ENCODE measurements around the gene UNC79. TPM values are rescaled to one million over a fixed set of nuclear protein-coding genes. Genes with fewer than 3 reads are reported as not detected.

UNC79 gene
- total RNA-seq, 1 donor = under 0.01 TPM

DNA sequence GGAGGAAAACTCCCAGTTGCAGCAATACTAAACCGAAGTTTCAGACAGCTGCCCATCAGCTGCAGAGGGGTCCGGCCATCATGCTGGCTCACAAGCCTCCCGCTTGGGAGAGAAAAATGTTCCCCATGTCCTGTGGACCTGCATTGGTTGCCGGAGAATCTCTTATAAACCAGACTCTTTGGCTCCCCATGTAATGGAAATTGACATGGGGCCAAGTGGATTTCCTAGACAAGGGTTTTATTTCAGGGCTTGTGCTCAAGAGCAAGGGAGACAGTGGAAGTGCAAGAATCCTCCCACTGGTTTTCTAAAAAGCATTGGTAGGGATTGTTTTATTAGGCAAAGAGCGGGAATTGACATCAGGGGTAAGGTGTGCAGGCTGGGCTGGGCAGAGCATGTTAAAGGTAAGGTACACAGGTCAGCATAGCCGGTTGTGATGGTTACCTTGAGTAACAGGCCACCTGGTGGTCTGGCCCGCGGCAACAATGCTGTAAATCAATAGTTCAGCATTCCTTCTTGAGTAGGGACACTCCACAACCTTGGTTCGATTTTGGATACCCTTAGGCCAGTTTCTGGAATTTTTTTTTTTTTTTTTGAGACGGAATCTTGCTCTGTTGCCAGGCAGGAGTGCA lies 135.4 kb downstream of the UNC79 start:
- DNase-seq (ENCODE audit: insufficient read length, low spot score, missing footprints) = no peak
- TF ChIP-seq, protein P1, sequence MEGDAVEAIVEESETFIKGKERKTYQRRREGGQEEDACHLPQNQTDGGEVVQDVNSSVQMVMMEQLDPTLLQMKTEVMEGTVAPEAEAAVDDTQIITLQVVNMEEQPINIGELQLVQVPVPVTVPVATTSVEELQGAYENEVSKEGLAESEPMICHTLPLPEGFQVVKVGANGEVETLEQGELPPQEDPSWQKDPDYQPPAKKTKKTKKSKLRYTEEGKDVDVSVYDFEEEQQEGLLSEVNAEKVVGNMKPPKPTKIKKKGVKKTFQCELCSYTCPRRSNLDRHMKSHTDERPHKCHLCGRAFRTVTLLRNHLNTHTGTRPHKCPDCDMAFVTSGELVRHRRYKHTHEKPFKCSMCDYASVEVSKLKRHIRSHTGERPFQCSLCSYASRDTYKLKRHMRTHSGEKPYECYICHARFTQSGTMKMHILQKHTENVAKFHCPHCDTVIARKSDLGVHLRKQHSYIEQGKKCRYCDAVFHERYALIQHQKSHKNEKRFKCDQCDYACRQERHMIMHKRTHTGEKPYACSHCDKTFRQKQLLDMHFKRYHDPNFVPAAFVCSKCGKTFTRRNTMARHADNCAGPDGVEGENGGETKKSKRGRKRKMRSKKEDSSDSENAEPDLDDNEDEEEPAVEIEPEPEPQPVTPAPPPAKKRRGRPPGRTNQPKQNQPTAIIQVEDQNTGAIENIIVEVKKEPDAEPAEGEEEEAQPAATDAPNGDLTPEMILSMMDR (IDR thresholded peaks at IDR 0.05; ENCODE audit: extremely low read depth, low read depth, low read length) = no peak
- Histone ChIP-seq H3K27me3 (ENCODE audit: insufficient read depth, low read length) (no peaks in the 10 kb centered on the region), H4K20me1 (ENCODE audit: insufficient read depth, low read length) (no peaks in the 10 kb centered on the region), H2AFZ (ENCODE audit: low read length) (no peak overlapping the region), H3K27ac (ENCODE audit: low read depth, low read length) (no peak overlapping the region), H3K79me2 (ENCODE audit: insufficient read depth, low read length) (no peaks in the 10 kb centered on the region), H3K36me3 (ENCODE audit: insufficient read depth, low read length) (no peaks in the 10 kb centered on the region), H3K4me2 (ENCODE audit: insufficient read depth, low read length) (no peak overlapping the region), H3K4me3 (ENCODE audit: insufficient read depth, low read length) (no peak overlapping the region), H3K9me3 (ENCODE audit: low read depth, low read length) (no peaks in the 10 kb centered on the region), H3K4me1 (ENCODE audit: insufficient read depth, low read length) (no peaks in the 10 kb centered on the region)

- H3K27me3 ChIP-seq (ENCODE audit: insufficient read depth, low read length) = no peaks in the 10 kb centered on the region
Observed at GRCh38 chr14:93571275-93571674, 140.5 kb downstream of the UNC79 start.

GRCh38 chr14:93579178-93579577 lies 148.4 kb downstream of the UNC79 start:
- Histone ChIP-seq H3K27ac (ENCODE audit: low read depth, low read length) (no peak overlapping the region), H3K27me3 (ENCODE audit: insufficient read depth, low read length) (no peaks in the 10 kb centered on the region), H3K36me3 (ENCODE audit: insufficient read depth, low read length) (no peaks in the 10 kb centered on the region), H2AFZ (ENCODE audit: low read length) (no peak overlapping the region), H3K79me2 (ENCODE audit: insufficient read depth, low read length) (no peaks in the 10 kb centered on the region), H3K4me3 (ENCODE audit: insufficient read depth, low read length) (no peak overlapping the region), H4K20me1 (ENCODE audit: insufficient read depth, low read length) (no peaks in the 10 kb centered on the region), H3K9me3 (ENCODE audit: low read depth, low read length) (no peaks in the 10 kb centered on the region), H3K4me1 (ENCODE audit: insufficient read depth, low read length) (no peaks in the 10 kb centered on the region), H3K4me2 (ENCODE audit: insufficient read depth, low read length) (no peak overlapping the region)
- no peak for DNase-seq (ENCODE audit: insufficient read length, low spot score, missing footprints)
- TF ChIP-seq, protein P1 (IDR thresholded peaks at IDR 0.05; ENCODE audit: extremely low read depth, low read depth, low read length) = no peak

More at GRCh38 chr14:93571275-93571674, 140.5 kb downstream of the UNC79 start:
- Histone ChIP-seq H3K4me2 (ENCODE audit: insufficient read depth, low read length) (no peak overlapping the region), H3K27ac (ENCODE audit: low read depth, low read length) (no peak overlapping the region), H3K79me2 (ENCODE audit: insufficient read depth, low read length) (no peaks in the 10 kb centered on the region), H4K20me1 (ENCODE audit: insufficient read depth, low read length) (no peaks in the 10 kb centered on the region), H2AFZ (ENCODE audit: low read length) (no peak overlapping the region), H3K9me3 (ENCODE audit: low read depth, low read length) (no peaks in the 10 kb centered on the region), H3K4me1 (ENCODE audit: insufficient read depth, low read length) (no peaks in the 10 kb centered on the region), H3K36me3 (ENCODE audit: insufficient read depth, low read length) (no peaks in the 10 kb centered on the region), H3K4me3 (ENCODE audit: insufficient read depth, low read length) (no peak overlapping the region)
- DNase-seq (ENCODE audit: insufficient read length, low spot score, missing footprints) = no peak
- TF ChIP-seq, protein P1 (IDR thresholded peaks at IDR 0.05; ENCODE audit: extremely low read depth, low read depth, low read length) = no peak

DNA sequence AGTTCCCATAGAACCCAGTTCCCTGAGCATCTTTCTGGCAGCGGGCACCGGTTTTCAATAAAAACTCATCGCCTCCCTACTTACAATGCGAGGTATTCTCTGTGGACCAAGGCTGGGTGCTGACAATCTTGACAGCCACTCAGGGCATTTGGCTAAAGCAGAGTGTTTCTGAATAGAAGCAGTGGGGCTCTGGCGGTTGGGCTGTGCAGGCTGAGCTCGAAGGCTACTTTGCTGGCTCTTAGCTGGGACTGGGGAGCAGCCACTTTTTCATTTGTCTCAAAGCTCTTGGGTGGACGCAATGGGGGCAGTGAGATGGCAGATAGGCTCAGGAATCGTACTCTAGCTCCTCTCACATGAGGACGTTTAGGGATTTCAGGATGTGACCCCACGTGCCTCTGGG lies 151.8 kb downstream of the UNC79 start:
- no peak for DNase-seq (ENCODE audit: insufficient read length, low spot score, missing footprints)
- no peaks in the 10 kb centered on the region for H3K9me3 ChIP-seq (ENCODE audit: low read depth, low read length)
- no peak overlapping the region for H3K4me3 ChIP-seq (ENCODE audit: insufficient read depth, low read length)
- H3K27me3 ChIP-seq (ENCODE audit: insufficient read depth, low read length) = no peaks in the 10 kb centered on the region
- H2AFZ ChIP-seq (ENCODE audit: low read length) = no peak overlapping the region
- H3K79me2 ChIP-seq (ENCODE audit: insufficient read depth, low read length) = no peaks in the 10 kb centered on the region
- TF ChIP-seq, protein P1 (IDR thresholded peaks at IDR 0.05; ENCODE audit: extremely low read depth, low read depth, low read length) = no peak
- no peaks in the 10 kb centered on the region for H3K4me1 ChIP-seq (ENCODE audit: insufficient read depth, low read length)
- no peaks in the 10 kb centered on the region for H3K36me3 ChIP-seq (ENCODE audit: insufficient read depth, low read length)
- no peak overlapping the region for H3K4me2 ChIP-seq (ENCODE audit: insufficient read depth, low read length)
- H4K20me1 ChIP-seq (ENCODE audit: insufficient read depth, low read length) = no peaks in the 10 kb centered on the region
- H3K27ac ChIP-seq (ENCODE audit: low read depth, low read length) = no peak overlapping the region

All from osteoblast (primary cell).